GM23338 (cell line): ENCODE measurements around the gene AP2A2. TPM values are rescaled to one million over a fixed set of nuclear protein-coding genes. Genes with fewer than 3 reads are reported as not detected.

Source experiments
- ATAC-seq: fragments of 200-7000 bp; cut with Tn5 transposase; 3 replicates; pipeline ENCODE4 v1.9.1; 2020
- DNase-seq: peaks from one replicate; pipeline ENCODE4 v3.0.0-alpha.2; 2015; ENCODE audit warnings: low spot score
- H2AFZ ChIP-seq: fragments of 200-600 bp; sonication (generic); 2 replicates; pipeline ENCODE4 v1.8.0; 2016; ENCODE audit warnings: antibody characterized with exemption, mild to moderate bottlenecking, moderate library complexity
- H3F3A ChIP-seq: fragments of 200-600 bp; sonication (generic); replicated peaks from 2 replicates; pipeline ENCODE4 v1.8.0; 2017; ENCODE audit warnings: antibody characterized with exemption, mixed run types, low read depth
- H3K27ac ChIP-seq: fragments of 200-600 bp; sonication (generic); 2 replicates; pipeline ENCODE4 v1.6.1; 2016; ENCODE audit warnings: low read depth
- H3K27me3 ChIP-seq: fragments of 200-600 bp; sonication (generic); 2 replicates; pipeline ENCODE4 v1.8.0; 2016; ENCODE audit warnings: mild to moderate bottlenecking, mixed run types, moderate library complexity; ENCODE audit not compliant: insufficient read depth
- H3K36me3 ChIP-seq: fragments of 200-600 bp; sonication (generic); 2 replicates; pipeline ENCODE4 v1.8.0; 2016; ENCODE audit warnings: mild to moderate bottlenecking; ENCODE audit not compliant: insufficient read depth
- H3K4me1 ChIP-seq: fragments of 200-600 bp; sonication (generic); 2 replicates; pipeline ENCODE4 v1.8.0; 2016; ENCODE audit warnings: mild to moderate bottlenecking, moderate library complexity; ENCODE audit not compliant: insufficient read depth
- H3K4me2 ChIP-seq: fragments of 200-600 bp; sonication (generic); 2 replicates; pipeline ENCODE4 v1.7.1; 2017; ENCODE audit warnings: mixed run types
- H3K4me3 ChIP-seq: fragments of 200-600 bp; sonication (generic); 2 replicates; pipeline ENCODE4 v1.6.1; 2016; ENCODE audit warnings: mixed run types
- H3K79me2 ChIP-seq: fragments of 200-600 bp; sonication (generic); replicated peaks from 2 replicates; pipeline ENCODE4 v1.8.0; 2017; ENCODE audit warnings: mild to moderate bottlenecking; ENCODE audit not compliant: insufficient read depth
- H3K9me2 ChIP-seq: fragments of 200-600 bp; sonication (generic); 2 replicates; pipeline ENCODE4 v1.8.0; 2017; ENCODE audit not compliant: insufficient read depth
- H4K20me1 ChIP-seq: fragments of 200-600 bp; sonication (generic); replicated peaks from 2 replicates; pipeline ENCODE4 v1.8.0; 2017; ENCODE audit warnings: mild to moderate bottlenecking; ENCODE audit not compliant: insufficient read depth
- H3K27ac Mint-ChIP-seq: 2 replicates; pipeline ENCODE4 v1.8.0; 2020; ENCODE audit warnings: inconsistent platforms, mild to moderate bottlenecking, moderate library complexity, mixed read lengths
- H3K27me3 Mint-ChIP-seq: 3 replicates; pipeline ENCODE4 v1.8.0; 2022; ENCODE audit warnings: low read depth, mild to moderate bottlenecking, moderate library complexity, mixed read lengths, inconsistent platforms; ENCODE audit not compliant: insufficient read depth, poor library complexity
- H3K36me3 Mint-ChIP-seq: 3 replicates; pipeline ENCODE4 v1.8.0; 2021; ENCODE audit warnings: low read depth, mild to moderate bottlenecking, inconsistent platforms, moderate library complexity, mixed read lengths
- H3K4me1 Mint-ChIP-seq: 3 replicates; pipeline ENCODE4 v1.8.0; 2020; ENCODE audit warnings: mild to moderate bottlenecking, inconsistent platforms, mixed read lengths
- H3K4me3 Mint-ChIP-seq: 3 replicates; pipeline ENCODE4 v1.8.0; 2021; ENCODE audit warnings: moderate library complexity, mild to moderate bottlenecking, inconsistent platforms, mixed read lengths
- H3K9me3 Mint-ChIP-seq: 3 replicates; pipeline ENCODE4 v1.8.0; 2020; ENCODE audit warnings: moderate library complexity, mild to moderate bottlenecking, inconsistent platforms, mixed read lengths
- CTCF ChIP-seq, 2 experiments: fragments of 200-600 bp in 1 of 2; sonication (generic) in 1 of 2; conservative IDR thresholded peaks; 2 replicates each; pipeline versions ENCODE4 v1.5.1 to v1.6.1; 2016 to 2017; ENCODE audit warnings: antibody characterized with exemption in 2 of 2, low read depth in 2 of 2, mild to moderate bottlenecking in 2 of 2, moderate library complexity in 1 of 2
- EZH2phosphoT487 ChIP-seq: fragments of 200-600 bp; sonication (generic); IDR thresholded peaks from one replicate; pipeline ENCODE4 v1.8.1; 2018; ENCODE audit warnings: antibody characterized with exemption; ENCODE audit not compliant: unreplicated experiment
- JUNB ChIP-seq: IDR thresholded peaks from one replicate; pipeline ENCODE4 v1.6.1; 2016; ENCODE audit warnings: antibody characterized with exemption; ENCODE audit not compliant: unreplicated experiment
- NANOG ChIP-seq: IDR thresholded peaks from 2 replicates; pipeline ENCODE4 v1.6.1; 2016; ENCODE audit warnings: antibody characterized with exemption, borderline replicate concordance
- REST ChIP-seq: IDR thresholded peaks from one replicate; pipeline ENCODE4 v1.6.1; 2018; ENCODE audit warnings: antibody characterized with exemption; ENCODE audit not compliant: unreplicated experiment
- STAT1 ChIP-seq: IDR thresholded peaks from one replicate; pipeline ENCODE4 v1.6.1; 2016; ENCODE audit warnings: antibody characterized with exemption; ENCODE audit not compliant: unreplicated experiment
- ZNF114 ChIP-seq: fragments of 250-450 bp; sonication (Bioruptor Pico); IDR thresholded peaks from 2 replicates; pipeline ENCODE4 v1.5.0; 2020; ENCODE audit warnings: mild to moderate bottlenecking, moderate library complexity
- ZNF331 ChIP-seq: fragments of 250-450 bp; sonication (Bioruptor Pico); IDR thresholded peaks from 2 replicates; pipeline ENCODE4 v1.5.0; 2020; ENCODE audit warnings: low read depth, mild to moderate bottlenecking, moderate library complexity
- ZNF462 ChIP-seq: fragments of 250-450 bp; sonication (Bioruptor Pico); IDR thresholded peaks from 2 replicates; pipeline ENCODE4 v1.5.0; 2020; ENCODE audit warnings: mild to moderate bottlenecking, moderate library complexity
- polyA plus RNA-seq: library from polyadenylated mRNA; unstranded; fragments of >200 nt; fragmentation: Nextera tagmentation; extraction: Ambion mirVana; gene quantifications from 2 replicates; pipeline ENCODE4 v1.2.1, GENCODE V29; 2016
- total RNA-seq: library from RNA; depleted of rRNA; stranded (reverse); fragments of >200 nt; shearing (Covaris generic); gene quantifications from 2 replicates; pipeline ENCODE4 v1.2.3, GENCODE V29; 2014

AP2A2 gene
- total and polyA plus RNA-seq, 2 experiments from 2014 or later = 23.7 to 47.5 TPM

GRCh38 chr11:1051356-1052132, 125.9 kb downstream of the AP2A2 start (continued):
- TF ChIP-seq ZNF462 (CRISPR knock-in tag) (no peak), ZNF331 (CRISPR knock-in tag) (no peak)

- H3K4me3 ChIP-seq = no peak overlapping the region
- Mint-ChIP-seq H3K27ac (no peak overlapping the region), H3K4me3 (no peak overlapping the region), H3K4me1 (no peaks in the 10 kb centered on the region; the same call in 2 of the 3 replicates), H3K36me3 (no peaks in the 10 kb centered on the region), H3K9me3 (no peaks in the 10 kb centered on the region), H3K27me3 (peaks cover 8% of the 10 kb centered on the region)
- no peak overlapping the region for H3K4me2 ChIP-seq
- H2AFZ ChIP-seq = no peak overlapping the region
- H3F3A ChIP-seq = no peaks in the 10 kb centered on the region
- ATAC-seq (no peak), DNase-seq (no peak)
- H3K9me2 ChIP-seq = no peaks in the 10 kb centered on the region
- no peak overlapping the region for H3K27ac ChIP-seq
- H3K79me2 ChIP-seq = no peaks in the 10 kb centered on the region
- H4K20me1 ChIP-seq = no peaks in the 10 kb centered on the region
- no peaks in the 10 kb centered on the region for H3K27me3 ChIP-seq
- H3K36me3 ChIP-seq = no peaks in the 10 kb centered on the region
- no peaks in the 10 kb centered on the region for H3K4me1 ChIP-seq
- TF ChIP-seq NANOG (no peak), ZNF114 (CRISPR knock-in tag) (no peak), EZH2phosphoT487 (no peak), CTCF (conservative IDR thresholded peaks at IDR 0.05; ENCODE audit: low read depth in 2 of 2) (no peak), JUNB (no peak), REST (no peak), STAT1 (no peak)
Observed at GRCh38 chr11:1052133-1053011, 126.7 kb downstream of the AP2A2 start.
